NCI-H345 (cell line): ENCODE results near the gene STK39.

Source experiments
- DNase-seq: peaks from one replicate; lab custom pipeline; 2025; lab: John Stamatoyannopoulos, UW

STK39 gene

DNA sequence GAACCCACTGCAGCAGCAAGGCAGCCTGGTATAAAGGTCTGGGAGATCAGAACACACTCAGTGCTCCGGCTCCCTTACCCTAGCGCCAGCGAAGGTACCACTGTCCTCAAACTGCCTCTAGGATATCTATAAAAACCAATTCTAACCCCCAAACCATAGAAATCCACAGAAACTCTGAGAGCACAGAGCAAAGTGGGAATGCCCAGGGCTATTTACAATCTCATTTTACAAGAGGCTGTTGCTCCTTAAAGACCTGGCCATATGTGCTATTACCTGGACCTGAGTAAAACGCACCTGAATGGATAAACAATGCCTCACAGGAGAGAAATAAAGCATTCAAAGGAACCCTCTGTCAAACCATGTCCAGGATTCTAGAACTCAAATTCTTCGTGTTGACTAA is 4.3 kb downstream of the STK39 start:
- peak; percentile 6 for DNase-seq

DNA sequence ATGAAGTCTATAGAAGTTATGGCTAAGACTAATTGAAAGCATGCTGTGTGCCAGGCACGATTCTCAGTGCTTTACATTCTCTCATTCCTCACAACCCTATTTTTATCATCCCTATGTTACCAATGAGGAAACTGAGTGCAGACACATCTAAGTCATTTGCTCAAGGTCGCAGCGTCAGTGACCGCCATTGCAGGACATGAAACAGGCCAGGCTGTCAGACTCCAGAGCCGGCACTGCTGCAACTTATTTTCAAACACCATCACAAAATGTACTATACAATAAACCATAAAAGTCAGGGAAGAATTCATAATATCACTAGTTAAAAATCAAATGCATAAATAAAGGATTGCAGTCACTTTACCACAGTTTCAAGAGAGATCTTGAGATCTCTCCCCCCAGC is 5.6 kb downstream of the STK39 start:
- no peak for DNase-seq

DNA sequence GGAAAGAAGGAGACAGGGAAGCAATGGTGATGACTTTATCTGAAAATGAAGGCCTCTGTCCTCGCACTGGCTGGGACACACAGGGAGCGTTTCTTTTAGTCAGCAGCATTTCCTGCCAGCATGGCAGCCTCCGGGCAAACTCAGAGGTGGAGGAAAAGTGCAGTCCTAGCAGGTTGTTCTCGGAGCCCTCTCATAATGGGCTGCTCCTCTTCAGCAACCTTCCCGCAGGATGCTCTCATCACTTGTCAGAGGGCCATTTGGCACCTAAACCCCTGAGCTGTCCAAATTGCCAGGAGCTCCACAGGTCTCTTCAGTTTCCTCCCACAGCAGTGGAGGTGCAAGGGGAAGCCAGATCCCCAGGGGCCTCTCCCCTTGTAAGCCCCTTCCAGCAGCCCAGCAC is 6.2 kb downstream of the STK39 start:
- no peak for DNase-seq

DNA sequence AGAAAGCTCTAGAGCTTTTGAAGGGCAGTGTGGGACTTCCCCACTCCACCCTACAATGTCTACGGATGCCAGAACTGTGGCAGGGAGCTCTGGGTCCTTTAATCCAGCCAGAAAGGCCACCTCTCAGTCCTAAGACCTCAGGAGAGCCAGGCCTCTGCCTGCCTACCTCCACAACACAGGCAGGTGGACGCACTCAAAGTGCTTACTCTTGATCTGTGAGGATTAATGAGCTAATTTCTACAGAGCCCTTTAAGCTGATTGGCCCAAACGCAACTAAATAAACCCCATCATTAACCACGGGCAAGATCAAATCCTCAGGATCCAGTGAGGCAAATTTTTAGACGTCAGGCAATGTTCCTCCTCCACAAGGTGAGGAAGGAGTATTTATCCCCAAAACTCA is 8.1 kb downstream of the STK39 start:
- no peak for DNase-seq

DNA sequence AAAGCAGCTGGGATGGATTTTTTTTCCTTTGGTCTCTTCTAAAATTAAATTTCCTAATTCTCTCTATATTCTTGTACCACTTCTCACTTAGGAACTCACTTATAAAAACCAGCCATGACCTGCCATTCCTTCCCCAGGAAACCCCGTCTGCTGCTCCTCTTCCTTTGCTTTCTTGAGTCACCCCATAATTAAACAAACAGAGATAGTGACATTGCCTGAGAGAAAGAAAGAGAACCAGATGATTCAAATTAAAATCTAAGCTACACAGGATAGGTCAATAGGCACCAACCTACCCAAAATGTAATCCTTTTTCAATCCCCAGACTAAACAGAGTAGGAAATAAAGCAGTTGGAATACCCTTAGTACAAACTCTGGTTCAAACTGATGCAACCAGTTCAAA is 9.7 kb downstream of the STK39 start:
- DNase-seq, result no peak

DNA sequence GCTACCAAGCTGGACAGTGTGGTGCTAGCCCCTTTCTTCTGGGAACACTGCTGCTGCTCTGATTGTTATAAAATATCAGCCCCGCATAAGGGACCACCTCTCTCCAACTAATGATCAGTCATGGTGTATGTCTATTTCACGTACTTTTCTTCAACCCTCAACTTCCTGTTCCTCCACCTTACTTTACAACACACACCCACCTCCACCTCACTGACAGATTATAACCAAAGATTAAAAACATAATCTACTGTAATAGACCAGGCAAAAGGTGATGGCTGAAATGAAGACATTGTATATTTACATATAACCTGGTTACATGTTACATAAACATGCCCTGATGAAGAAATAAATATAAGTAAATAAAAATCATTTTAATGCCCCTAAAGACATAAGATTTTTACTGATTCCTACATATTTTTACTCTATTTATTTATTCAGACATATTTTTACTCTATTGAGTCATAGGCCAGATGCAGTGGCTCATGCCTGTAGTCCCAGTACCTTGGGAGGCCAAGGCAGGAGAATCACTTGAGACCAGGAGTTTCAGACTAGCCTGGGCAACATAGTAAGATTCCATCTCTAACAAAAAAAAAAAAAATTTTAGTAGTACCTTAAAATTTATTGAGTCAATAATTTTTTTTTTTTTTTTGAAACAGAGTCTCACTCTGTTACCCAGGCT is 12.8 kb downstream of the STK39 start:
- DNase-seq, result no peak

DNA sequence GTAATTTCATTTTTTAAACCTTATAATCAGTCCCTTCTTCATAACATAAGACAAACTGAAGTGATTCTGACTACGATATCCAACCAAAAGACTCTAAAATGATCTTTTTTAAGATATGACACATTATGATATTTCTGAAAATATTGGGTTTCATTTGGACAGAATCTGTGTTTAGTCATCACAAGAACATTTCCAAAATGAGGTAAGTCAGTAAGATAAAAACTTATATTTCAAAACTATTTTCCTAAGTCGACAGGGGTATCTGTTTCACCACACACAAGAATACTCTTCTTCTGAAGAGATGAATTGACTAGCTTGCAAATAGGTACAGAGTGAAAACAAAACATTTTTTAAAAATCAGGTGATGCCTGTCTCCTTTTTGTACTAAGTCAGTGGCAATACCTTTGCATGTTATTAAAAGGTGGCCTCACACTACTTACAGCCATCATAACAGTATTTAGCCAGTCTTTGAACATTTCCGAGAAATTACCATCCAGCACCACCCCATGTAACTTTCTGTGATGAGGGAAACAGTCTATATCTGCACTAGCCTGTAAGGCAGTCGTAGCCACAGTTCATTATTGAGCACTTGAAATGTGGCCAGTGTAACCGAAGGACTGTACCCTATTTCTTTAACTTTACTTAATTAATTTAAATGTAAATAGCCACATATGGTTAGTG is 13.5 kb downstream of the STK39 start:
- DNase-seq, result no peak

DNA sequence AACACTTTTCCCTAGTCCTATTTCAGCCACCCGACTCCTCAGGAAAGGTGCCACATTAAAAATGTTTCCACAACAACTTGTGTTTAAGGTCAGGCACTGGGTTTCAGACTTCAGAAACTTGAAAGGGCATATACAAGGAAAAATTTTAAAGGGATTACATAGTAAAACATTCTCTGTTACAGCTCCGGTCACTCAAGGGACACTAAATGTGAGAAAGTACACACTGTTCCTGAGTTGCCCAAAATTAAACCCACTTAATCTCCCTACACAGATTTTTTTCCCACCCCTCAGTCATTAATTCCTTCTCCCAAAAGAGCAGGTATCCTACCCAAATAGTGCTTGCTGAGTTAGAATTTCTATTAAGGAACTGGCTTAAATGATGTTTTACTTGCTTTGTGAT is 14.2 kb downstream of the STK39 start:
- DNase-seq, result no peak

DNA sequence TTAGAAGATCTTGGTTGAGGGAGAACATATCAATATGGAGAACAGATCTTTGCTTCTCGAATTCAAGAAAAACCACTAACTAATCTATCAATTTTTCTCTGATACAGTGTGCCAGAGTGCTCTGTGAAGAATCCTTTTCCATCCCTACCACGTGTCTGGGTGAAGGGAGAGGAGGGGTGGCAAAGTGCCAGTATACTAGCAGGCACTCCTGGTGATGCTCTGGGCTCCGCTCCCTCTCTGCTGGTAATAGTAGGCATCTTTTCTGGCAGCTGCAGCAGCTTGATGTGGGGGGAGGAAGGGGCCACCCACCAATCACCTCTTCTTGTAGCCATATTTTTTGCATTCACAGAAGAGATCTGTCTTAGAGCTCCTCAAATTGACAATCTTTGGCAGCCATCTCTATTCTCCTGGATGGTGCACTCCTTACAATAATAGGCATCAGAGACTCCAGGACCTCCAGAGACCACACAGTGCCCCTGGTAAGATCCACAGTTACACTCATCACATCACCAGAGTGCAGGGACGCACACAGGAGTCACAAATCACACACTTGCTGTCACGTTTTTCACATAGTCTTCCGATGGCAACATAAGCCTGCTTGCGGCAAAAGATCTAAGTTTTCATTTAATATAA is 15.7 kb downstream of the STK39 start:
- peak; percentile 64 for DNase-seq

DNA sequence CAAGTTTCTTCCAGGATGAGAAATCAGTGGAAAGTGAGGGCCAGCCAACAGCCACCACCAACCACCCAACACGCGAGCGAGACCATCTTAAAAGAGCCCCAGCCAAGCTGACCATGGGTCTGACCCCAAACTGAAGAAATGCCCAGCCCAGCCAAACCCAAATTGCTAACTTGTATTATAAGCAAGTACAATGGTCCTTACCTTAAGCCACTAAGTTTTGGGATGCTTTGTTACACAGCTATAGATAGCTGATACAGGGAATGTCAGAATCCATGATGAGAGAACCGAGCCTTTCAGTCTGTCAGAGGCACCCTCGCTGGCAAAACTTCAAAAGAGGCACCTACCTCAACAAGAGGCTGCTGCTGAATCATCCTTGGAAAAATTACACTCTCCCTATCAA is 17.0 kb downstream of the STK39 start:
- DNase-seq, result no peak

DNA sequence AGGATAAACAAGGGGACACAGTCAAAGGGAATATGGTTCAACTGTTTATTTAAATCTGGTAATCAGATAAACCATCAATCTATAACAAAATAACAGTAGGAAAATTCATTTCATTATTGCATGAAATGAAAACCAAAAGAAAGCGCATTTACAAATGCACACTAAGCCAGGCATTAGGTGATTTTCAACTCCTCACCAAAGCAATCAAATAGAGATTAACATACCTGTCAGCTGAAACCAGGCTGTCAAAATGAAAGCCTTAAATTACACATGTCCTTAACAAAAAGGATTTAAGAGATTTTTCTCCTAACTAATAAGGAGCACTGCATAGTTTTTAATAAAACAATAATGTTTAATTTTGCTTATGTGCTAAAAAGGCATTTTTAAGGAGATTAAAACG is 23.0 kb downstream of the STK39 start:
- DNase-seq, result no peak

DNA sequence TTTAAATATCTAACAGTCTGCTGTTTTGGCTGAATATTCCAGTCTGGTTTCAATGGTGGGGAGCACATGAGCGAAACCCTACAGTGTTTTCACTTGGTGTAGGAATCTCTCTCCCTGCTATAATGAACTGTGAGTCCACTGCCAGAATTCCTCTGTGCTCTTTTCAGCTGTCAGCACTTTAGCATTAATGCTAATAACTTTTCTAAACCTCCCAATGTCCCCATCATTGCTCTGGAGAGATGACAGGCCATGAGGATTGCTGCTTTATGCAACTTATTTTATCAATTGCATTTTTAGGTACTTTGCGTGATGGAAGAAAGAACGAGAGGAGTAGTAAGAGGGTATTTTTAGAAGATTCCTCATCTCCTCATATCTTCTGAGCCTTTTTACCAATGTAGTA is 25.3 kb downstream of the STK39 start:
- no peak for DNase-seq

DNA sequence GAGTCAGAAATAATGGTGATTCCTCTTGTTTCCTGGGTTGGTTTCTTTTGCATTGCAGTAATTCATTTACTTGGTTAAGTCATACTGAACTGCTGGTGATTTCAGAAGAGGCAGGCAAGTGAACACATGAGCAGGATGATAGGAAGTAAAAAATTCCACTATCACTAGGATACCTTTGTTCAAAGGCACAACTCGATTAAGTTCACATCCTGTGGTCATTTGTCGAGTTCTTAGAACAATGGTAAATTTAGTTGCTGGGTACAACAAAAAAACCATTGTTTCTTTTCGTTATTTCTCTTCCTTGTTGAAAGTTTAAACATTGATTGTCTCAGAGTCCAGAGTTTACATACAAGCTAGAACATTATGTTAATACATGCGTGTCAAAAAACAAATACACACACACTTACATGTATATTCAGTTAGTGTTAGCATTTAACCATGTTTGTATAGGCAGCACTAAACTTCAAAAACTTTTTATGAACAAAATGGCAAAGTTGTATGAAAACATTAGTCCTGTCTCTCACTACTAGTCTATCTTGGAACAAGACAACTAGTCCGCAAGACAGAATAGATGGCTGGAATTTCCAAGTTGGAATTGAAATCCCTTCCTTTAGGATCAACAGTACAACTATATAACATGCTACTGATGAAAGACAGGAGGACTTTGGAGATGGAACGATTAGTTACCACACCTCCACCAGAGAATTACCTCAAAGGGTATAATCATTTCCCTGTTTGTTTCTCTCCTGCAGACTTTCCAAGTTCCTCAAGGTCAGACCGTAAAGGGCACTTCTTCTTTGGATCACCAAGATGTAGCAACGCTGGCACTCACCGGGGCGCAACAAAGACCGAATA is 26.2 kb downstream of the STK39 start:
- DNase-seq, result no peak

DNA sequence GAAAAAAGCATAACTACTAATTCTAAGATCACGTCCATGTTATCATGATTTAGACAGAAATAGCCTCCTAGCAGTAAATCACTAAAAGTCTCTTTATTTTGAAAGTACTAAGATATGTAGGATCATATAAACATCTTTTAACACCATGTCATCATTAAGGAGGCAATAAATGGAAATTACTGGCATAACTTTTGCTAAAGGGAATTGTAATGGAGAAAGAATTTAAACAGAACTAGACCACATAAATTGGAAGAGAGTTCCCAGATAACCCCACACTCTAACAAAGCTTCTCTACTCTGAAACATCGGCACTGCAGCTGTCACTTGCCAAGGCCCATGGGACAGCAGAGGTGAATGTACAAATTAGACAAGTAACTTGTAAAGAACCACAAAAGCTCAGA is 29.5 kb downstream of the STK39 start:
- DNase-seq, result no peak

DNA sequence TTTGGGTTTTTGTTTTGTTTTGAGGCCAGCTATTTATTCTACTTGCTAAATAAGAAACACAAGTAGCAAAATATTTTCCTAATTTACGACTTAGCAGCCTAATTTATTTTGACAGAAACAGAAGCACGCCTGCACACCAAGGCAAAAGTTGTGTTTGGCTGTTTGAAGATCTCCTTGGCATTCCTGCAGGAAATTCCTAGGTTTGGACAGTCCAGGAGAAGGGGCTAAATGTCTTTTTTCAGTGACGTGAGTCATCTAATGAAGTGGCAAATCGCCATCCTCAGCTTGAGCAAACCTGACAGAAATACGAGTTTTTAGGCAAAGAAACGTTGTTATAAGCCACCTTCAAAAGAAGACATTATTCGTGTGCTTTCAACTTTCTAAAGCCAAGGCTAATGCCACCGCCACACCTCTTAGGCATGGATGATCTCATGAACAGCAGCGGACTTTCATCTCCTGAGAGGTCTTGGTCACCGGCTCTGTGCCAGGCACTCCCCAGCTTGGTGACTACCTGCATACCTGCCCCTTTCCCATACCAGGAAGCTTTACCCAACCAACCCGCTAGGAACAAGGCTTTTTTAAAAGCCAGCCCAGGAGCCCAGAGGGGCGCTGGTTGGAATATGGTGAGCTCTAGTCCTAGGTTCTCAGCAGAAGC is 30.9 kb downstream of the STK39 start:
- no peak for DNase-seq

DNA sequence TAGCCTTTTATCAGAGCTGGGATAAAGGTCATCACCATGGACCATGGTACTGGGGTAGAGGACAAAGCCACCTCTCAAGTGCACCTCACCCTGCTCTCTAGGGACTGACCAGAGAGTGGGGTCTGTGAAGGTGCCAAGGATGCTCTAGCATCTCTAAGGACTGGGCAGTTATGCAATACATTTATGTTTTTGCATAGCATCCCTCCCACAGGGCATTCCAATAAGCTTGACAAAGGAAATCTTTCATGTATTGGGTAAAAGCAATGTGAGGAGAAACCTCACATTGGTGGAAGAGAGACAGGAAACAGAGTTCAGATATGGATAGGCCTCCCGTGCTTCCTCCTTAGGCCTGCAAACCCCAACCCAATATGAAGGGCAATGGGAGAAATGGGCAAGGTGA is 31.6 kb downstream of the STK39 start:
- DNase-seq, result no peak

DNA sequence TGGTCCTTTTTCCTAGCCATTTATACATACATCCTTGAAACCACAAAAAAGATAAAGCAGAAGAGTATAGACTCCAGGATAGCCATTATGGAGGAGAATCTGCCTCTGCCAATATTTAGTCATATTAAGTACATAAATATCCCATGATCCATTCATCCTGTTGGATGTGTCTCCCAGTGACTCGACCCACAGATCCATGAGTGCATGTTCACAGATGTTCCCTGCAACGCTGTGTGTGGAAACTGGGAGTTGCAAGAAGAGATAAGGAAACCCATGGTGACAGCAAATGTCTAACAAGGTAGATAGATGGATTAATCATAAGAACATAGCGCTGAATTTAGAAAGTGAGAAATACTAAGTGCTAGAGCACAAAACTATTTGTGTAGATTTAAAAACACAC is 34.5 kb downstream of the STK39 start:
- no peak for DNase-seq

DNA sequence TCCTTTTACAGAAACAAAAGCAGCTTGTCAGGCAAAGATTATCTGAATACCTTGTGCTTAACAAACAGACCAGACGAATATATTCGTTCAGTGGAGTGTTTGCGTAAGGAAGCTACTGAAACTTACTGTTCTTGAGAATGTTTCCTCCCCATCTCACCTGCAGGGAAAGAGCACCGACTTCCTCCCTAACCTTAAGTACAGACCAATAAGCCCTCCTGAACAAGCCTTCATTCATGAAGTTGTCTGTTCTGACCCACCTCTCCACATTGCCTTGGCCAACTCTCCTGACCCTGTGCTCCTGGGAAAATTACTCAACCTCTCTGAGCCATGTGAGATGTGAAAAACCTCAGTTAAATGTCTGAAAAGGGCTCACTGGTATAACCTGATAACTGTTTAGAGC is 35.2 kb downstream of the STK39 start:
- DNase-seq, result no peak

DNA sequence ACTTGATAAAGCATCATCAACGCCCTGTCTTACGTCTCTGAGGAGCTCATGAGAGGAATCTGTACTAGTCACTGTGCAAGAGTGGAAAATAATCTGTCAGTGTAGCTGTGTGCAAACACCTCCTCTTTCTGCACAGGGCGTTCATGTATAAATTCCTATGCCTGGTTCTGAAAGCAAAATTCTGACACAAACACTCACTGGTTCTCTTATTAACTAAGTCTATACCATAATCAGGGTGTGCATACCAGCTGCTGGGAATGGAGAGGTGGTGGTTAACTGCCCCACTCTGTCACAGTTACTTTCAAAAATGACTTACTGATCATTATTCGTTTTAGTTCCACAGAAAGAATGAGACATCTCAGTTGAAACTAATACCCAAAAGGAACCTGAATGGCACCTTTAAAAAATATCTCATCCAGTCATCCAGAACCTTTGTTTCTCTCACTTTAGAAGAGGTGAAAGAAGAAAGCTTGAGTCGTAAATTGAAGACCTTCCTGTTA is 35.7 kb downstream of the STK39 start:
- DNase-seq, result no peak

DNA sequence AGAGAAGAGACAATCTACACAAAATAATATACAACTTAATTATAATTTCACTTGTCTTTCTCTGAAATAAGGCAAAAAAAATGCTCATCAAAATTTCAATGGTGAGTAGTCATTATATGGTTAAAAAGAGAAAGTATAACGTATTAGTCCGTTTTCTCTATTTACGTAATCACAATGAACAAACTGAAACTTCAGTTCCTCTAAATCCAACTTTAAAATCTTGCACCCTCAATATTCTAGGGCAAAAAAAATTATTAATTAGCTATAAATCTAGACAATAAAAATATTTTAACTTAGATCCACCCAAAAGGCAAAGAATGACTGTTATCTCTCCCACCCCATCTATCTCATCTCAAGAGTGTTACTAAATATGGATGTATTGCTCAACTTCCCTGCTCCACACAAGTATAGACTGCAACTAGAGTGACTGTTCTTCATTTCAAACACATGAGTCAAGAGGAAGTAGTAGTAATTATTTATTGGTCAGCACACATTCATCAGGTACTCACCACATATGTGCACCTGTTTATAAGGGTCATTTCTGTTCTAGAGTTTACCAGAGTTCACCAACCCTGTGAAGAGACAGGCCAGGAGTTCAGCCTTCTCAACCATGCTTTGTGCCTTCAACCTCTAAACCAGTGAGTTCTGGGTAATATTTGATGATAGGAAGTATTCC is 36.4 kb downstream of the STK39 start:
- DNase-seq, result no peak

DNA sequence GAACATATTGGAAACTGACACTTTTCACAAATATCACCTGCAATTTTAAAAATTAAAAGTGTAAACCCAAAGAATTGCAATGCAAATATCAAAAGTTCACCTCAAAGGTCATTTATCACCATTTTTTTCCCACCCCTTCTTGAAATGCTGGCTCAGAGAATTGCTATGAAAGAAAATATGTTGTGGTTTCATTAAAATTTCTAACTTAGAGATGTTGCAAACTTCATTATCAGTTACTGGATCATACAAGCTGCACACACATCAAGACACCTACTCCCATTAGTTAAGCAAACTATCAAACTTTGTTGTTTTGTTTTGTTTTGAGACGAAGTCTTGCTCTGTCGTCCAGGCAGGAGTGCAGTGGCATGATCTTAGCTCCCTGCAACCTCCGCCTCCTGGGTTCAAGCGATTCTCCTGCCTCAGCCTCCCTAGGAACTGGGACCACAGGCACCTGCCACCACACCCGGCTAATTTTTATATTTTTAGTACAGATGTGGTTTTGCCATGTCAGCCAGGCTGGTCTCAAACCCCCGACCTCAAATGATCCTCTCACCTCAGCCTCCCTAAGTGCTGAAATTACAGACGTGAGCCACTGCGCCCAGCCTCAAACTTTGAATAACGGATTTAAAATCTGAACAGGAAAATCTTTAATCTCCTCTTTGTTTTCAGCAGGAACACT is 37.0 kb downstream of the STK39 start:
- DNase-seq, result no peak
